Neural progenitor cell (in vitro differentiated cells): ENCODE results near the gene DNAH3.

Source experiments
- EZH2 ChIP-seq: fragments of 200-600 bp; sonication (generic); IDR thresholded peaks from 2 replicates; pipeline ENCODE4 v1.6.1; 2017; ENCODE audit warnings: antibody characterized with exemption, mild to moderate bottlenecking, moderate library complexity
- TF ChIP-seq, protein P1 (sequence below): fragments of 200-600 bp; sonication (generic); IDR thresholded peaks from 2 replicates; pipeline ENCODE4 v1.5.1; 2017; ENCODE audit warnings: antibody characterized with exemption, mild to moderate bottlenecking

DNA sequence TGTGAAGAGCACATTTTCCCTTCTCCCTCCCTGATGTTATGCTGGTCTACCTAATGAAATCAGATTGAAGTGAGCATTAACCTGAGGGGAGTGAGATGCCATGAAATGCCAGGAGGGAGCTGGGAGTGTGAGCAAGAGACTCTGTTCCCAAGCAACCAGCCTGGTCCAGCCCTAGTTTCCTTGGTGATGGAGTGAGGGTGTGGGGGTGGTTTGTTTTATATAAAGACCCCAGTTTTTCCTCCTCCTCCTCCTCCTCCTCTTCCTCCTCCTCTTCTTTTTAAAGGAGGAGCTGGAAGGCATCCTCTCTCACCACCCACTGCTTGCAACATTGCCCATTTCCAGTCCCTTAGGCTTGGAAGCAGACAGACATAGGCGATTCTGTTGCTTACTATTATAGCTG, 97.1 kb downstream of the DNAH3 start:
- no peak for TF ChIP-seq EZH2
- TF ChIP-seq, protein P1, sequence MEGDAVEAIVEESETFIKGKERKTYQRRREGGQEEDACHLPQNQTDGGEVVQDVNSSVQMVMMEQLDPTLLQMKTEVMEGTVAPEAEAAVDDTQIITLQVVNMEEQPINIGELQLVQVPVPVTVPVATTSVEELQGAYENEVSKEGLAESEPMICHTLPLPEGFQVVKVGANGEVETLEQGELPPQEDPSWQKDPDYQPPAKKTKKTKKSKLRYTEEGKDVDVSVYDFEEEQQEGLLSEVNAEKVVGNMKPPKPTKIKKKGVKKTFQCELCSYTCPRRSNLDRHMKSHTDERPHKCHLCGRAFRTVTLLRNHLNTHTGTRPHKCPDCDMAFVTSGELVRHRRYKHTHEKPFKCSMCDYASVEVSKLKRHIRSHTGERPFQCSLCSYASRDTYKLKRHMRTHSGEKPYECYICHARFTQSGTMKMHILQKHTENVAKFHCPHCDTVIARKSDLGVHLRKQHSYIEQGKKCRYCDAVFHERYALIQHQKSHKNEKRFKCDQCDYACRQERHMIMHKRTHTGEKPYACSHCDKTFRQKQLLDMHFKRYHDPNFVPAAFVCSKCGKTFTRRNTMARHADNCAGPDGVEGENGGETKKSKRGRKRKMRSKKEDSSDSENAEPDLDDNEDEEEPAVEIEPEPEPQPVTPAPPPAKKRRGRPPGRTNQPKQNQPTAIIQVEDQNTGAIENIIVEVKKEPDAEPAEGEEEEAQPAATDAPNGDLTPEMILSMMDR, result no peak
